Neuron (in vitro differentiated cells): ENCODE results near the gene NIBAN1.

Source experiments
- H2AFZ ChIP-seq: one replicate; pipeline ENCODE4 v1.6.1; 2013; ENCODE audit warnings: low read depth, mild to moderate bottlenecking, inconsistent platforms, low read length, moderate library complexity
- H3K27me3 ChIP-seq: one replicate; pipeline ENCODE4 v1.6.1; 2013; ENCODE audit warnings: low read length; ENCODE audit not compliant: insufficient read depth
- H3K36me3 ChIP-seq: one replicate; pipeline ENCODE4 v1.6.1; 2013; ENCODE audit warnings: low read length; ENCODE audit not compliant: insufficient read depth
- H3K4me1 ChIP-seq: one replicate; pipeline ENCODE4 v1.6.1; 2013; ENCODE audit warnings: low read length; ENCODE audit not compliant: insufficient read depth
- H3K4me3 ChIP-seq: 2 replicates; pipeline ENCODE4 v1.5.1; 2013; ENCODE audit warnings: mild to moderate bottlenecking, low read length, moderate library complexity
- H3K9me3 ChIP-seq: one replicate; pipeline ENCODE4 v1.6.1; 2013; ENCODE audit warnings: low read length

The NIBAN1 gene

DNA sequence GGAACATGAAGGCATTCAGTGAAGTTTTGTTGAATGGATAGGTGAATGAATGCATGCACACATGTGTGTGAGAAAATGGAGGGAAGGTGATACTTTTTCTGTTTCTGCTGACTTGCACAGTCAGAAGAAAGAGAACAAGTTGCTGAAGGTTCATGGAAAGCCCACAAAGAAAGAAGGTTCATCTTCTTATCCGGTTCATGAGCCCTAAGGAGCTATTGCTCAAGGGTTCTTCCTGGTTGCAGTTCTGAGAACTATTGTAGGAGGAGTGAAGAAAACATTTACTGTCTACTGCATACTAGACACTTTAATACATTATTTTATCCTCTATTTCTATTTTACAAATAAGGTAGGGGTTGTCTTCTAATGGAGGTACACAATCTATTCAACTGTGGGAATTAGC lies 13.4 kb upstream of the NIBAN1 start:
- H2AFZ ChIP-seq: no peak overlapping the region
- no peaks in the 10 kb centered on the region for H3K4me1 ChIP-seq
- no peaks in the 10 kb centered on the region for H3K36me3 ChIP-seq
- peaks cover 8% of the 10 kb centered on the region for H3K27me3 ChIP-seq
- no peak overlapping the region for H3K4me3 ChIP-seq
- H3K9me3 ChIP-seq: no peaks in the 10 kb centered on the region

GRCh38 chr1:184986250-184986649 lies 11.9 kb upstream of the NIBAN1 start:
- Histone ChIP-seq H3K4me3 (no peak overlapping the region), H3K9me3 (no peaks in the 10 kb centered on the region), H3K36me3 (no peaks in the 10 kb centered on the region), H2AFZ (no peak overlapping the region), H3K27me3 (peaks cover 4% of the 10 kb centered on the region), H3K4me1 (no peaks in the 10 kb centered on the region)

DNA sequence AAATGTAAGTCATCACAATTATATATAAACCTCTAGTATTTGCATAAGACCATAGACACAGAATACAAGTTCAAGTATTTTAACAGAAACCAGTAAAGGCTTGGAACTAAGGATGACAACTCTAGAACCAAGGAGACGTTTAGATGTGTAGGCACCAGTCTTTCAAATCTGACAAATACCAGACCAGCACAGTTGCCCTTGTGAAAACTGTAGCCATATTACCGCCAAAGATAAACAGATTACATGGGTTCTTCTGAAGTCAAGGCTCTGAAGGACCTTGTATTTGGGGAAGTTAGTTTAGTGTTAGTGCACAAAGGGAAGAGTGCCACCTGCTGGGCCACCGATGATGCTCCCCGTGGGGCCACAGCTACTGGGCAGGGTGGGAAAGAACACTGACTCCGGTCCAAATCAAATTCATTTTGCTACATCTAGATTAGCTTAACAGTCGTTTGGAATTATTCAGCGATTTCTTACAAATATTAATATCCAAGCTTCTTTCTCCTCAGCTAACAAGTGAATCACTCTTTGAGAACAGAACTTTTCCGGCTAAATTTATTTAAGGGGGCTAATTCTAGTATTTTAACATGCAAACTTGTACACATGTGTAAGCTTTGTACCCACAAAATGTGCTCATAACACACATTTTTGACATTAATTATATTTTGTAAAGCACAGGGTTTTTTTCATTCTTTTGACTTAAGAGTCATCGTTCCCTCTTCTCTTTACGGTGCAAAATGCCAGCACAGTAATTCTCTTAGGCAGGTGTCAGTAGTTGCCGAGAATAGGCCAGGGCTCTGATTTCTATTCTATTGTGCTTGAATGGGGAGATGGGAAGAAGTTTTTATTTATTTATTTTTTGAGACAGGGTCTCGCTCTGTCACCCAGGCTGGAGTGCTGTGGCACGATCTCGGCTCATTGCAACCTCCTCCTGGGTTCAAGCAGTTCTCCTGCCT lies 8.0 kb upstream of the NIBAN1 start:
- H3K9me3 ChIP-seq: no peaks in the 10 kb centered on the region
- H3K36me3 ChIP-seq: no peaks in the 10 kb centered on the region
- peaks cover 4% of the 10 kb centered on the region for H3K27me3 ChIP-seq
- no peak overlapping the region for H3K4me3 ChIP-seq
- no peaks in the 10 kb centered on the region for H3K4me1 ChIP-seq
- H2AFZ ChIP-seq: no peak overlapping the region

DNA sequence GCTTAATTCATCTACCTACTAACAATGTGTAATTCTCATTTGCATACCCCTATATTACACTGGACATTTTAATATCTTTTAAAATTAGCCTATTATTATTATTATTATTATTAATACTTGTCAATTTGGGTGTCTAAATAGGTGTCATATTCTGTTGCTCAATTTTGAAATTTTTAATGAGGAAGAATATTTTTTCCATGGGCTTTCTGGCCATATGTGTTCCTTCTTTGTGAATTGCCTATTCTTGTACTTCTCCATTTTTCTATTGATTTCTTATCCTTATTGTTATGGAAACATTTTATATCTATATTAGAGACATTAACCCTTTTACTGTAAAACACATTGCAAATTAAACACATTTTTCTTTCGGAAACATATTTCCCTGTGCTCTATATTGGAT lies 6.4 kb upstream of the NIBAN1 start:
- Histone ChIP-seq H3K9me3 (no peaks in the 10 kb centered on the region), H3K36me3 (no peaks in the 10 kb centered on the region), H3K27me3 (peaks cover 7% of the 10 kb centered on the region), H3K4me1 (no peaks in the 10 kb centered on the region), H3K4me3 (no peak overlapping the region), H2AFZ (no peak overlapping the region)

DNA sequence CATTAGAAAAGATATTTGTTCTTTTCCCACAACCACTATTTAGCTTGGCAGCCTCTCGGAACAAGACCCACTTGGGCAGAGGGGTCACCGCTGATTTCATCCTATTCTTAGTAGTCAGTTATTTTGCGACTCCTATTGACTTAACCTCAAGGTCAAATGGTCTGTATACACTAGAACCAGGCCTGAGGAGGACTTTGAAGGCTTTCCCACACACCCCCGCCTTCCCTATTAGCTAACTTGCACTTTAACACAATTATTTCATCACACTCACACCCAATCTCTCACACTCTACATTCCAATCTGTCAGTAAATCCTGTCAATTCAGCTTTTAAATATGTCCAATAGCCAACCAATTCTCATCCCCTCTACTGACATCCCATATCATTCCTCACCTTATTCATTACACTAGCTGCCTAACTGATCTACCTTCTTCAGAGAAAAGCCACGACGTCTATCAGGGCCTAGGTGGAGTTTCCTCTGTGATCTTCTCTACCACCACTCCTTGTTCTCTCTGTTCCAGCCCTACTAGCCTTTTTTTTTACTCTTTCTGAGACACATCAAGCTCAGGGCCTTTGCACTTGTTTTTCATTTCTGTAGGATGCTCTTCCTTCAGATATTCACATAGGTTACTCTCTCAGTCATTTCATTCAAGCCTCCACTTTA lies 1.0 kb upstream of the NIBAN1 start:
- H3K27me3 ChIP-seq: peaks cover 54% of the 10 kb centered on the region
- H3K9me3 ChIP-seq: no peaks in the 10 kb centered on the region
- H3K4me1 ChIP-seq: no peaks in the 10 kb centered on the region
- H3K36me3 ChIP-seq: no peaks in the 10 kb centered on the region
- no peak overlapping the region for H2AFZ ChIP-seq
- H3K4me3 ChIP-seq: no peak overlapping the region

DNA sequence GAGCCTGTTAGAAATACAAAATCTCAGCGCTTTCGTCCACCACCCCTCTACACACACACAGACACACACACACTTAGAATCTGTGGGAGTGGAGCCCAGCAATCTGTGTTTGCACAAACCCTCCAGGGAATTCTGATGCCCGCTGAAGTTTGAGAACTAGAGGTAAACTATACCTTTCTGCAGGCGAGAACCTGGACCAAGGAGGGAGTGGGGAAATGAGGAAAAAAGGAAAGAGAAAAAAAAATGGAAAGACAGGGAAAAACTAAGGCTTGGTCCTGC lies 468 bp upstream of the NIBAN1 start:
- no peaks in the 10 kb centered on the region for H3K4me1 ChIP-seq
- no peaks in the 10 kb centered on the region for H3K9me3 ChIP-seq
- H3K36me3 ChIP-seq: no peaks in the 10 kb centered on the region
- no peak overlapping the region for H2AFZ ChIP-seq
- H3K4me3 ChIP-seq: no peak overlapping the region
- H3K27me3 ChIP-seq: peaks cover 54% of the 10 kb centered on the region

GRCh38 chr1:184973272-184974055 lies 844 bp downstream of the NIBAN1 start:
- H3K4me3 ChIP-seq: peak overlapping the region; percentile 46
- H3K4me1 ChIP-seq: no peaks in the 10 kb centered on the region
- H2AFZ ChIP-seq: peak overlapping the region; percentile 88
- H3K27me3 ChIP-seq: peaks cover 56% of the 10 kb centered on the region
- H3K36me3 ChIP-seq: no peaks in the 10 kb centered on the region
- no peaks in the 10 kb centered on the region for H3K9me3 ChIP-seq

DNA sequence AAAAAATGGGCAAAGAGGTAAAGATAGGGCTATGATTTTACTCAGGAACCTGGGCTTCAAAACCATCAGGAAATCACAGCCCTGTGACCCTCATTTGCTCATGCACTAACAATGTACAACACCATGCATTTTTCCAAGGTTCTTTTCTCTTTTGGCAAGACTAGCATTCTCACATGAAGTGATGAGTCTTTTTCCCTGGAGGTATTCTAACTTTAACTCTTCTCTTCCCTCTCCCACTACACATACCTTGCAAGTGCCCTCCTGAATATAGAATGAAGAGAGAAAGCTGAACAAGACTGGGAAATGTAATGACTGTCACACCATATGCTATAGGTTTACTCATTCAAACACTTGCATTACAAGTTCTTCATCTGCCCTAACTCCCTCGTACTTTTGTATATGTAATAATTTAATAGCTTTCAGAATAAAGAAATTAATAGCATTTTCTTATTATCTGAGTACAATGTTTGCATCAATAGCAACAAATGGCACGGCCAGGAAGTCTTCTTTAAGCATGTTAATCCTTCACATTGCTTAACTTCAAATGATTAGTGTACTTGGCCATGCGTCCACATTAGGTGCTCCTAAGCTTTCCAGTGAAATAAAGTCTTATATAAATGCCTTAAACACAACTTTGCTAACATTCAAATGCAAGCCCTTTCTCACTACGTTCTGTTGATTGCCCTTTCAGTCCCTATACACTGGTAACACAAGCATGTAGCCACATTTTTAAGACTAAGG lies 1.8 kb downstream of the NIBAN1 start:
- no peak overlapping the region for H2AFZ ChIP-seq
- H3K4me3 ChIP-seq: no peak overlapping the region
- peaks cover 56% of the 10 kb centered on the region for H3K27me3 ChIP-seq
- no peaks in the 10 kb centered on the region for H3K36me3 ChIP-seq
- H3K9me3 ChIP-seq: no peaks in the 10 kb centered on the region
- H3K4me1 ChIP-seq: no peaks in the 10 kb centered on the region

- Histone ChIP-seq H3K27me3 (peaks cover 56% of the 10 kb centered on the region), H2AFZ (no peak overlapping the region), H3K4me3 (no peak overlapping the region), H3K36me3 (no peaks in the 10 kb centered on the region), H3K4me1 (no peaks in the 10 kb centered on the region), H3K9me3 (no peaks in the 10 kb centered on the region)
Observed at GRCh38 chr1:184971522-184972265, 2.6 kb downstream of the NIBAN1 start.

DNA sequence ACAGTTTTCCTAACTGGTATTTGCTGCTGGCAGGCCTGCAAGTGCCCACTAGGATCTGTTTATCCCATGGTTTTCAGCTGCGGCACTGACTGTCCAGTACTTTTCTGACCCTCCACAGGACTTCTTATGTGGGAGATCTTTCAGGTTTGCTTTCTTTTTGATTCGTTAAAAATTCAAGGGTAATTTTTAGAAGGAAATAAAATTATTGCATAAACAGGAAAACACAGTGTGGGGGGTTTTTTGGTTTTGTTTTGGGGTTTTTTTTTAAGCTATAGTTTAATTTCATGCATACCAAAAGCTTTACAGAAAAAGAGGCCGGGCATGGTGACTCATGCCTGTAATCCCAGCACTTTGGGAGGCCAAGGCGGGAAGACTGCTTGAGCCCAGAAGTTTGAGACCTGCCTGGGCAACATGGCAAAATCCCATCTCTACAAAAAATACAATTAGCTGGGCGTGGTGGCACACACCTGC lies 3.6 kb downstream of the NIBAN1 start:
- no peaks in the 10 kb centered on the region for H3K36me3 ChIP-seq
- no peaks in the 10 kb centered on the region for H3K9me3 ChIP-seq
- H3K4me3 ChIP-seq: no peak overlapping the region
- no peaks in the 10 kb centered on the region for H3K4me1 ChIP-seq
- H2AFZ ChIP-seq: no peak overlapping the region
- H3K27me3 ChIP-seq: peaks cover 49% of the 10 kb centered on the region

GRCh38 chr1:184966989-184967388 lies 7.3 kb downstream of the NIBAN1 start:
- no peaks in the 10 kb centered on the region for H3K9me3 ChIP-seq
- no peak overlapping the region for H2AFZ ChIP-seq
- peaks cover 11% of the 10 kb centered on the region for H3K27me3 ChIP-seq
- no peaks in the 10 kb centered on the region for H3K4me1 ChIP-seq
- no peak overlapping the region for H3K4me3 ChIP-seq
- no peaks in the 10 kb centered on the region for H3K36me3 ChIP-seq
